ENCODE data around the gene ARSA.
"Not testable (repeated sequence)": the region's sequence is repeated elsewhere in the genome, so short reads cannot be mapped to it uniquely, and the experiment has no call there.

- TF ChIP-seq CTCF (IDR thresholded peaks at IDR 0.05; ENCODE audit: low read depth, low read length); POLR2A (IDR thresholded peaks at IDR 0.05; ENCODE audit: extremely low read depth, insufficient read length): not testable (repeated sequence)
Measured at GRCh38 chr22:50643821-50644101, 15.8 kb upstream of the ARSA start.
